HepG2 (cell line): ENCODE measurements around the gene RESP18. TPM values are rescaled to one million over a fixed set of nuclear protein-coding genes. Genes with fewer than 3 reads are reported as not detected.
A peak's percentile ranks its signal among the peaks of the same experiment; 100 is the strongest.

Experiments
- ATAC-seq: fragments of 200-7000 bp; cut with Tn5 transposase; 3 replicates; pipeline ENCODE4 v1.9.1; 2020; ENCODE audit warnings: mild to moderate bottlenecking, moderate library complexity
- BruUV-seq: library from RNA; stranded (reverse); fragments of 400-500 nt; replicated peaks from 2 replicates; lab custom pipeline; 2021; lab: Mats Ljungman, UMichigan
- CTCF ChIA-PET: fragments of 300-600 bp; formaldehyde crosslinking; extraction: SDS; loops from one replicate; lab custom pipeline; 2021; ENCODE audit warnings: low total read pairs, inconsistent platforms, low intra/inter-chr PET ratio; lab: Yijun Ruan, JAX
- POLR2A ChIA-PET: fragments of 350-600 bp; sonication (Branson Sonifier 250); formaldehyde crosslinking; loops from one replicate; lab custom pipeline; 2020; ENCODE audit warnings: antibody characterized with exemption, inconsistent platforms; lab: Yijun Ruan, JAX
- DNase-seq: peaks from one replicate; pipeline ENCODE4 v3.0.0-alpha.2; 2015; ENCODE audit warnings: low spot score
- FAIRE-seq: peaks from 3 replicates; lab custom pipeline; 2011; peaks lifted over from hg19 to GRCh38; lab: Jason Lieb, UNC
- H2AFZ ChIP-seq: one replicate; pipeline ENCODE4 v1.6.1; 2011; ENCODE audit warnings: low read length, inconsistent platforms
- H3K27ac ChIP-seq: fragments of 300-600 bp; 3 replicates; pipeline ENCODE4 v1.8.0; 2011; ENCODE audit warnings: mixed run types, mild to moderate bottlenecking, mixed read lengths, low read length, inconsistent platforms; ENCODE audit not compliant: insufficient read depth; ENCODE audit errors: extremely low read length
- H3K27me3 ChIP-seq, 2 experiments: fragments of 200-600 bp in 1 of 2; 2 replicates in 1 of 2; 3 replicates in 1 of 2; pipeline versions ENCODE4 v1.6.0 to v1.8.0; 2011; ENCODE audit warnings: low read length in 2 of 2, mild to moderate bottlenecking in 2 of 2, moderate library complexity in 2 of 2, inconsistent platforms in 1 of 2; ENCODE audit not compliant: insufficient read depth in 2 of 2, control insufficient read depth in 1 of 2
- H3K36me3 ChIP-seq, 2 experiments: fragments of 200-600 bp in 1 of 2; replicated peaks in 1 of 2; 2 replicates in 1 of 2; 3 replicates in 1 of 2; pipeline versions ENCODE4 v1.5.1 to v1.8.0; 2011; ENCODE audit warnings: low read length in 2 of 2, inconsistent platforms in 1 of 2; ENCODE audit not compliant: insufficient read depth in 2 of 2, control insufficient read depth in 1 of 2
- H3K4me1 ChIP-seq: 2 replicates; pipeline ENCODE4 v1.5.1; 2012; ENCODE audit warnings: low read length, inconsistent platforms; ENCODE audit not compliant: insufficient read depth
- H3K4me2 ChIP-seq: 2 replicates; pipeline ENCODE4 v1.6.0; 2011; ENCODE audit warnings: low read depth, low read length, inconsistent platforms
- H3K4me3 ChIP-seq, 3 experiments: fragments of 200-600 bp in 1 of 3; sonication (generic), shearing (Covaris generic) in 1 of 3; replicated peaks in 1 of 3; 2 replicates each; pipeline ENCODE4 v1.5.1; 2011 to 2016; ENCODE audit warnings: low read length in 3 of 3, inconsistent platforms in 2 of 3, low read depth in 2 of 3, mild to moderate bottlenecking in 2 of 3, control low read depth in 1 of 3, mixed read lengths in 1 of 3; ENCODE audit not compliant: insufficient read depth in 1 of 3
- H3K79me2 ChIP-seq: one replicate; pipeline ENCODE4 v1.6.1; 2011; ENCODE audit warnings: low read length, inconsistent platforms; ENCODE audit not compliant: insufficient read depth
- H3K9ac ChIP-seq: 2 replicates; pipeline ENCODE4 v1.6.0; 2011; ENCODE audit warnings: mild to moderate bottlenecking, low read depth, low read length, inconsistent platforms; ENCODE audit not compliant: insufficient read depth
- H3K9me3 ChIP-seq: 2 replicates; pipeline ENCODE4 v1.5.1; 2012; ENCODE audit warnings: mild to moderate bottlenecking, low read length
- H4K20me1 ChIP-seq: 2 replicates; pipeline ENCODE4 v1.6.0; 2011; ENCODE audit warnings: inconsistent platforms, mild to moderate bottlenecking, low read length, moderate library complexity; ENCODE audit not compliant: insufficient read depth
- AGO2 ChIP-seq: fragments of 200-400 bp; formaldehyde crosslinking; optimal IDR thresholded peaks from 2 replicates; pipeline ENCODE3; 2017; ENCODE audit warnings: mild to moderate bottlenecking, low read depth, low read length, moderate library complexity
- CHD2 ChIP-seq: IDR thresholded peaks from 2 replicates; pipeline ENCODE4 v1.6.1; 2011; ENCODE audit warnings: low read depth, low read length, improper control_type of control experiment
- RBFOX2 ChIP-seq: fragments of 200-400 bp; formaldehyde crosslinking; IDR thresholded peaks from 2 replicates; pipeline ENCODE4 v1.6.1; 2017; ENCODE audit warnings: low read depth, mild to moderate bottlenecking, low read length
- RBM39 ChIP-seq: fragments of 200-400 bp; formaldehyde crosslinking; IDR thresholded peaks from one replicate; pipeline ENCODE4 v1.6.1; 2018; ENCODE audit warnings: antibody characterized with exemption, mild to moderate bottlenecking, low read depth, low read length; ENCODE audit not compliant: poor library complexity, severe bottlenecking
- SNAPC2 ChIP-seq: sonication (generic); formaldehyde crosslinking; IDR thresholded peaks from 2 replicates; pipeline ENCODE4 v1.8.1; 2022; ENCODE audit warnings: mild to moderate bottlenecking, missing genetic modification reagents
- ZNF143 ChIP-seq: sonication (generic); formaldehyde crosslinking; IDR thresholded peaks from 2 replicates; pipeline ENCODE4 v1.4.0; 2020; ENCODE audit warnings: missing genetic modification reagents
- ZNF282 ChIP-seq: fragments of 450-650 bp; IDR thresholded peaks from 2 replicates; pipeline ENCODE4 v1.6.1; 2018; ENCODE audit not compliant: partially characterized antibody
- WGBS: methylation state at CpG from one replicate; pipeline ENCODE4 v1.1.6; 2017; ENCODE audit warnings: low lambda C conversion rate; 5-methylcytosine and 5-hydroxymethylcytosine counted together
- in situ Hi-C: cut with HindIII; loops from 2 replicates; pipeline ENCODE4 v1.10.0; 2017; ENCODE audit warnings: low pct_unique_long_range_greater_than_20kb; ENCODE audit not compliant: extremely low pct_ligation_motif_present
- intact Hi-C: fragments of 100-400 bp; cut with micrococcal nuclease; formaldehyde crosslinking; loops from one replicate; pipeline ENCODE4 v1.10.0; 2022; ENCODE audit not compliant: unreplicated experiment
- polyA plus RNA-seq, 8 experiments: library from polyadenylated mRNA; depleted of rRNA in 3 of 8; stranded (reverse) in 7 of 8; unstranded in 1 of 8; fragments of >200 nt; fragmentation: Illumina TruSeq in 4 of 8; extraction: Trizol in 4 of 8; gene quantifications; 2 replicates each; pipeline versions ENCODE4 v1.2.1 to v1.2.3, GENCODE V29; 2011 to 2016; ENCODE audit warnings: low read depth in 4 of 8, missing spikeins in 1 of 8, mixed read lengths in 1 of 8; ENCODE audit not compliant: insufficient read depth in 1 of 8
- total RNA-seq, 5 experiments: library from RNA; depleted of rRNA; stranded (reverse); fragments of >200 nt; fragmentation: Illumina TruSeq; extraction: Trizol; gene quantifications; 2 replicates each; pipeline ENCODE4 v1.2.3, GENCODE V29; 2016; ENCODE audit warnings: low read depth in 1 of 5

The RESP18 gene
- total and polyA plus RNA-seq, 2 of the 13 experiments (the other 11 are each of a cell fraction or from before 2014, with no cell fraction given): not detected

DNA sequence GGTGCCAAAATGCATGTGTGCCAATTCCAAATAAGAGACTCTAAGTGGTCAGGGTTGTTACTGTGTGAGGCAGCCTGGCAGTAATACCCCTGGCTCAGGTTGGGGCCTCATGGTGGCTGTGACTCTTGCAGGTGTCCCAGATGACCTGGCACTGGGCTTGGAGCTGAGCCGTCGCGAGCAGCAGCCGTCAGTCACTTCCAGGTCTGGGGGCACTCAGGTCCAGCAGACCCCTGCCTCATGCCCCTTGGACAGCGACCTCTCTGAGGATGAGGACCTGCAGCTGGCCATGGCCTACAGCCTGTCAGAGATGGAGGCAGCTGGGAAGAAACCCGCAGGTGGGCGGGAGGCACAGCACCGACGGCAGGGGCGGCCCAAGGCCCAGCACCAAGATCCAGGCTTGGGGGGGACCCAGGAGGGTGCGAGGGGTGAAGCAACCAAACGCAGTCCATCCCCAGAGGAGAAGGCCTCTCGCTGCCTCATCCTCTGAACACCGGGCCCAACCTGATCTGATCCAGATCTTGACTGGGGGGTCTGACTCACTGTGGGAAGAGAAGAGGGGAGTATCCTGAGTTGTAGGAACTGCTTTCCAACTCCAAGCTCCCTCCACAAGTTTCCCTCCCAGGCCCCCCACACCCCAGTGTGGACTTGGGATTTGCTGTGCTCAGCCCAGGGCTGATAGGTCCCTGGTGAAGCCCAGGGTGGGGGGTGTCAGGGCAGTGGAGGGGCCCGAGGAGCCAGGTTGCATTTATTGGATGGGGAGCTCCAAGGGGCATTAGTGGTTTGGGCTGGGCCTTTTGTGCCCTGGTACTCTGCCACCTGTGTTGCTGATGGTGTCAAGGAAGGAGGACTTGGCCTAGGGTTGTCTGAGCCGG lies 47.8 kb downstream of the RESP18 start:
- no peaks in the 10 kb centered on the region for H4K20me1 ChIP-seq
- no peak for DNase-seq
- no peak overlapping the region for H3K9ac ChIP-seq
- H3K36me3 ChIP-seq: peaks cover 4 to 10% of the 10 kb centered on the region in 2 experiments; a peak in 4 of 5 replicates
- POLR2A ChIA-PET: no interaction called here
- in situ Hi-C loops (no loop called here), intact Hi-C loops (no loop called here)
- no peak overlapping the region for H2AFZ ChIP-seq
- TF ChIP-seq RBFOX2: peak; percentile 49
- TF ChIP-seq ZNF143 (CRISPR knock-in tag): no peak
- no peak for TF ChIP-seq ZNF282
- TF ChIP-seq SNAPC2 (CRISPR knock-in tag): no peak
- TF ChIP-seq CHD2: no peak
- TF ChIP-seq RBM39: peak; percentile 19
- TF ChIP-seq AGO2: peak; percentile 19
- TF ChIP-seq, all 625 proteins: peak for 3
- no peak overlapping the region for H3K4me3 ChIP-seq
- 96% methylated on average over 16 of the region's 16 CpGs for WGBS
- no peaks in the 10 kb centered on the region; a peak in 1 of 5 replicates for H3K27me3 ChIP-seq
- peaks cover 17% of the 10 kb centered on the region for H3K4me1 ChIP-seq
- ATAC-seq: no peak
- no peaks in the 10 kb centered on the region for H3K9me3 ChIP-seq
- CTCF ChIA-PET: no interaction called here
- FAIRE-seq: no peak
- no peak overlapping the region for H3K27ac ChIP-seq
- no peaks in the 10 kb centered on the region for H3K79me2 ChIP-seq
- BruUV-seq: no TSS peak
- no peak overlapping the region for H3K4me2 ChIP-seq
